Right atrium auricular region (tissue), 2 donors: ENCODE data around the gene MYH15. TPM values are rescaled to one million over a fixed set of nuclear protein-coding genes. Genes with fewer than 3 reads are reported as not detected.

Source experiments
- DNase-seq: peaks from one replicate; pipeline ENCODE4 v3.0.0-alpha.2; 2019; ENCODE audit warnings: low spot score
- H3K27ac ChIP-seq, 2 donors: fragments of 200-600 bp; sonication (generic); 1 replicate in 1 of 2; 2 replicates in 1 of 2; pipeline ENCODE4 v1.5.1; 2016 to 2019
- H3K27me3 ChIP-seq, 2 donors: fragments of 200-600 bp; sonication (generic); one replicate each; pipeline versions ENCODE4 v1.5.1 to v1.6.0; 2017 to 2019
- H3K36me3 ChIP-seq: fragments of 200-600 bp; sonication (generic); one replicate; pipeline ENCODE4 v1.5.1; 2016
- H3K4me1 ChIP-seq, 2 donors: fragments of 200-600 bp; sonication (generic); one replicate each; pipeline versions ENCODE4 v1.5.1 to v1.6.0; 2017 to 2019
- H3K4me3 ChIP-seq, 2 donors: fragments of 200-600 bp; sonication (generic); 1 replicate in 1 of 2; 2 replicates in 1 of 2; pipeline ENCODE4 v1.5.1; 2017 to 2019; ENCODE audit warnings: mild to moderate bottlenecking in 1 of 2, moderate library complexity in 1 of 2
- H3K9me3 ChIP-seq, 2 donors: fragments of 200-600 bp; sonication (generic); one replicate each; pipeline ENCODE4 v1.5.1; 2019
- CTCF ChIP-seq, 2 donors: fragments of 200-600 bp; sonication (generic); IDR thresholded peaks; one replicate each; pipeline ENCODE4 v1.5.1; 2019; ENCODE audit warnings: antibody characterized with exemption in 2 of 2
- total RNA-seq, 2 donors: library from RNA; depleted of rRNA; stranded (reverse); fragments of >200 nt; gene quantifications; one replicate each; pipeline ENCODE4 v1.1.0, GENCODE V29; 2016

The MYH15 gene
- total RNA-seq, 2 donors from 2014 or later, result 0.08 to 0.48 TPM

- Histone ChIP-seq H3K27ac (no peak overlapping the region), H3K36me3 (no peaks in the 10 kb centered on the region), H3K4me1 (no peaks in the 10 kb centered on the region), H3K4me3 (no peak overlapping the region), H3K9me3 (no peaks in the 10 kb centered on the region), H3K27me3 (no peaks in the 10 kb centered on the region)
- no peak for TF ChIP-seq CTCF (IDR thresholded peaks at IDR 0.05)
- DNase-seq, result no peak
Observed at GRCh38 chr3:108437439-108437838, 73.0 kb downstream of the MYH15 start.

GRCh38 chr3:108433928-108434327 lies 76.5 kb downstream of the MYH15 start:
- Histone ChIP-seq H3K9me3 (no peaks in the 10 kb centered on the region), H3K27me3 (no peaks in the 10 kb centered on the region), H3K4me1 (no peaks in the 10 kb centered on the region), H3K4me3 (no peak overlapping the region), H3K27ac (no peak overlapping the region), H3K36me3 (no peaks in the 10 kb centered on the region)
- TF ChIP-seq CTCF (IDR thresholded peaks at IDR 0.05), result no peak
- no peak for DNase-seq

- no peaks in the 10 kb centered on the region for H3K9me3 ChIP-seq
- DNase-seq, result no peak
- H3K27me3 ChIP-seq, result no peaks in the 10 kb centered on the region
- no peak for TF ChIP-seq CTCF (IDR thresholded peaks at IDR 0.05)
- no peak overlapping the region for H3K4me3 ChIP-seq
- H3K36me3 ChIP-seq, result no peaks in the 10 kb centered on the region
- no peaks in the 10 kb centered on the region for H3K4me1 ChIP-seq
- H3K27ac ChIP-seq, result no peak overlapping the region
Observed at GRCh38 chr3:108432431-108432830, 78.0 kb downstream of the MYH15 start.

GRCh38 chr3:108430540-108430939 lies 79.9 kb downstream of the MYH15 start:
- no peak for DNase-seq
- Histone ChIP-seq H3K4me1 (no peaks in the 10 kb centered on the region), H3K27me3 (no peaks in the 10 kb centered on the region), H3K36me3 (no peaks in the 10 kb centered on the region), H3K9me3 (no peaks in the 10 kb centered on the region), H3K4me3 (no peak overlapping the region), H3K27ac (no peak overlapping the region)
- no peak for TF ChIP-seq CTCF (IDR thresholded peaks at IDR 0.05)

- Histone ChIP-seq H3K27me3 (no peaks in the 10 kb centered on the region), H3K4me1 (no peaks in the 10 kb centered on the region), H3K27ac (no peak overlapping the region), H3K36me3 (no peaks in the 10 kb centered on the region), H3K4me3 (no peak overlapping the region), H3K9me3 (no peaks in the 10 kb centered on the region)
- no peak for TF ChIP-seq CTCF (IDR thresholded peaks at IDR 0.05)
- no peak for DNase-seq
Observed at GRCh38 chr3:108428586-108428985, 81.8 kb downstream of the MYH15 start.

- H3K36me3 ChIP-seq, result no peaks in the 10 kb centered on the region
- H3K4me1 ChIP-seq, result no peaks in the 10 kb centered on the region
- no peaks in the 10 kb centered on the region for H3K27me3 ChIP-seq
- DNase-seq, result no peak
- TF ChIP-seq CTCF (IDR thresholded peaks at IDR 0.05), result no peak
- no peak overlapping the region for H3K27ac ChIP-seq
- H3K4me3 ChIP-seq, result no peak overlapping the region
- H3K9me3 ChIP-seq, result no peaks in the 10 kb centered on the region
Observed at GRCh38 chr3:108420926-108421325, 89.5 kb downstream of the MYH15 start.
